Activated CD4-positive, alpha-beta T cell treated with anti-CD3 and anti-CD28 coated beads, Interleukin-2, amount 10 ng/mL, durations not matched to agents 7 days and 5 days (primary cell): Measurements from ENCODE around the gene GINS1. TPM values are rescaled to one million over a fixed set of nuclear protein-coding genes. Genes with fewer than 3 reads are reported as not detected.
"Not testable (repeated sequence)": the region's sequence is repeated elsewhere in the genome, so short reads cannot be mapped to it uniquely, and the experiment has no call there.

Source experiments
- CTCF ChIA-PET: fragments of 350-600 bp; sonication (Branson Sonifier 250); formaldehyde crosslinking; loops from one replicate; lab custom pipeline; 2021; ENCODE audit warnings: antibody characterized with exemption; lab: Charles Lee
- POLR2A ChIA-PET: fragments of 350-600 bp; sonication (Branson Sonifier 250); formaldehyde crosslinking; loops from one replicate; lab custom pipeline; 2021; ENCODE audit warnings: antibody characterized with exemption; lab: Charles Lee
- DNase-seq: peaks from one replicate; pipeline ENCODE4 v3.0.0-alpha.2; 2020
- H3K27ac Mint-ChIP-seq: one replicate; pipeline ENCODE4 v1.8.0; 2021; ENCODE audit warnings: mild to moderate bottlenecking, moderate library complexity, mixed read lengths
- H3K27me3 Mint-ChIP-seq: one replicate; pipeline ENCODE4 v1.8.0; 2021; ENCODE audit warnings: mixed read lengths
- H3K36me3 Mint-ChIP-seq: one replicate; pipeline ENCODE4 v1.8.0; 2021; ENCODE audit warnings: low read depth, mixed read lengths
- H3K4me1 Mint-ChIP-seq: one replicate; pipeline ENCODE4 v1.8.0; 2021; ENCODE audit warnings: mixed read lengths
- H3K4me3 Mint-ChIP-seq: one replicate; pipeline ENCODE4 v1.8.0; 2021; ENCODE audit warnings: mild to moderate bottlenecking, moderate library complexity, mixed read lengths
- H3K9me3 Mint-ChIP-seq: one replicate; pipeline ENCODE4 v1.8.0; 2021; ENCODE audit warnings: mixed read lengths
- total RNA-seq, 2 experiments: library from RNA; stranded (reverse); gene quantifications; one replicate each; pipeline ENCODE4 v1.2.3, GENCODE V29; 2021

The GINS1 gene
- total RNA-seq, 2 experiments from 2014 or later, result 28.8 to 28.9 TPM

- Mint-ChIP-seq H3K4me3 (no peak overlapping the region), H3K27ac (no peak overlapping the region), H3K27me3 (no peaks in the 10 kb centered on the region), H3K4me1 (peaks cover 3% of the 10 kb centered on the region), H3K9me3 (no peaks in the 10 kb centered on the region), H3K36me3 (no peaks in the 10 kb centered on the region)
- CTCF ChIA-PET, result interaction anchor here (1.1 kb wide), 1 partner anchor 9 kb away, joined by 3 read pairs; no protein-coding TSS in a partner anchor
- POLR2A ChIA-PET, result no interaction called here
- DNase-seq, result no peak
Observed at GRCh38 chr20:25461786-25462545, 54.5 kb downstream of the GINS1 start.

DNA sequence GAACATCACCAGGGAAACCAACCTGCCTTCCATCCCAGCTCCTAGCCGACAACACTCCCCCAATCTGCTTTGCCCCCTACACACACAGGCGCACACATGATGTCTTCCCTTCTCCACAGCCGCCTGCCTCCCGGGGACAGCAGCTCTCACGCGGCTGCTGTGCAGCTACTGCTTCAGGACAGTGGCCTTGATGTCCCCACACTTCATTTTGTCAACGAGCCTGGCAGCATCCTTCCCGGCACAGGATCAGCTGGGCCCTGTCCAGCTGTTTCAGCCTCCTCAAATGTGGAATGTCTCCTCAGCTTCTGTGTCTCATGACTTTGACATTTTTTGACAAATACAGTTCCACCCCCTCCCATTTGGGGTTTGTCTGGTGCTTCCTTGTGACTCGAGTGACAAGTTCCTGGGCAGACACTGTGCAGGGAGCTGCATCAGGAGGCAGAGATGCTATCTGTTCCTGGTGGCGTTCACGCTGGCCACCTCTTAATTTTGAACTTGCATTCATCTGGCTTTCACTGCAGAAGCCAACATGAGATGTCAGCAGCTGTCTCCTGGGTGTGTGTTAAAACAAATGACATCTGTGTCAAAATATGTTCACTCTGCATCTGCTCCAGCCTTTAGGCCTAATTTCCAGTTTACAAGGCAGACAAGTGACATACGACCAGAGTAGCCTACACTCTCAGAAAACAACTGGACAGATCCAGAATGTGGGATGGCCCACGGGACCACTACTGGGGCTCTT lies 57.2 kb downstream of the GINS1 start:
- no peak for DNase-seq
- H3K4me3 Mint-ChIP-seq, result no peak overlapping the region
- H3K36me3 Mint-ChIP-seq, result no peaks in the 10 kb centered on the region
- CTCF ChIA-PET, result no interaction called here
- no peaks in the 10 kb centered on the region for H3K9me3 Mint-ChIP-seq
- no peaks in the 10 kb centered on the region for H3K27me3 Mint-ChIP-seq
- peaks cover 3% of the 10 kb centered on the region for H3K4me1 Mint-ChIP-seq
- POLR2A ChIA-PET, result no interaction called here
- H3K27ac Mint-ChIP-seq, result no peak overlapping the region

DNA sequence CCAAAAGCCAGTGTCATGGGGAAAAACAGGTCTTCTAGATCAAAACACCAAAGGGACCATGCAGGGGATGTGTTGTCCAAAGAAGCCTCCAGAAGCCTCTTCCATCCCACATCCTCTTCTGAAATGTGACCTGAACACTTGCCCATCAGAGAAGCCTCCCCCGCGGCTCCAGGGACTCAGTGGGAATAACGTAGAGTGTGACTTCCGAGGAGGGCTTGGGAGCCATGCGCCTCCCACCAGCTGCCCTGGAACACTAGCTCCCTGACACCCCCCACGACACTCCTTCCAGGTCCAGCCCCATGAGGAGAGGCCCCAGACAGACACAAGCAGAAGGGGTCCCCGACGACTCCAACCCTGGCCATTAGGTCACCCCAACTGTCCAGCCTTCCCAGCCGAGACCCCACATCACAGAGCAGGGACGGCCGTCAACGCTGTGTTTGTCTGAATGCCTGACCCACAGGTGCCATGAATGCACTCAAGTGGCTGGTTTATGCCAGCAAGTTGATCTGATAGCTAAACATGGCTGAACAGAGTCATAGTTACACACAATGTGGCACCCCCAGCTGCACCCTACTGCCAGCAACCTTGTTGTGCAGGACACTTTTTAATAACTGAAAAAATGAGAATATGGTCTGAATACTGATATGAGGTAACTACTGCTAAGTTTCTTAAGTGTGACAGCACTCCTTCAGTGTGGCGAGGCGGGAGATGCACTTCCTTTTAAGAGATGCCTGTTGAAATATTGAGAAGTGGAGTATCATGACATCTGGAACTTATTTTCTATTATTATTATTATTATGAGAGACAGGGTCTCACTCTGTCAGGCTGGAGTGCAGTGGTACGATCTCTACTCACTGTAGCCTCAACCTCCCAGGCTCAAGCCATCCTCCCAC lies 58.0 kb downstream of the GINS1 start:
- no peaks in the 10 kb centered on the region for H3K27me3 Mint-ChIP-seq
- CTCF ChIA-PET, result no interaction called here
- H3K4me3 Mint-ChIP-seq, result no peak overlapping the region
- H3K36me3 Mint-ChIP-seq, result no peaks in the 10 kb centered on the region
- H3K4me1 Mint-ChIP-seq, result peaks cover 6% of the 10 kb centered on the region
- POLR2A ChIA-PET, result no interaction called here
- no peaks in the 10 kb centered on the region for H3K9me3 Mint-ChIP-seq
- no peak for DNase-seq
- H3K27ac Mint-ChIP-seq, result no peak overlapping the region

- DNase-seq, result no peak
- Mint-ChIP-seq H3K27me3 (no peaks in the 10 kb centered on the region), H3K4me1 (peaks cover 4% of the 10 kb centered on the region), H3K9me3 (no peaks in the 10 kb centered on the region), H3K27ac (no peak overlapping the region), H3K4me3 (no peak overlapping the region), H3K36me3 (no peaks in the 10 kb centered on the region)
- ChIA-PET POLR2A (no interaction called here), CTCF (no interaction called here)
Observed at GRCh38 chr20:25466846-25467245, 59.4 kb downstream of the GINS1 start.

GRCh38 chr20:25467441-25467840 lies 60.0 kb downstream of the GINS1 start:
- DNase-seq, result no peak
- peaks cover 4% of the 10 kb centered on the region for H3K4me1 Mint-ChIP-seq
- ChIA-PET CTCF (no interaction called here), POLR2A (no interaction called here)
- peak overlapping the region; percentile 9 for H3K27ac Mint-ChIP-seq
- H3K27me3 Mint-ChIP-seq, result no peaks in the 10 kb centered on the region
- H3K9me3 Mint-ChIP-seq, result no peaks in the 10 kb centered on the region
- H3K36me3 Mint-ChIP-seq, result no peaks in the 10 kb centered on the region
- H3K4me3 Mint-ChIP-seq, result no peak overlapping the region

DNA sequence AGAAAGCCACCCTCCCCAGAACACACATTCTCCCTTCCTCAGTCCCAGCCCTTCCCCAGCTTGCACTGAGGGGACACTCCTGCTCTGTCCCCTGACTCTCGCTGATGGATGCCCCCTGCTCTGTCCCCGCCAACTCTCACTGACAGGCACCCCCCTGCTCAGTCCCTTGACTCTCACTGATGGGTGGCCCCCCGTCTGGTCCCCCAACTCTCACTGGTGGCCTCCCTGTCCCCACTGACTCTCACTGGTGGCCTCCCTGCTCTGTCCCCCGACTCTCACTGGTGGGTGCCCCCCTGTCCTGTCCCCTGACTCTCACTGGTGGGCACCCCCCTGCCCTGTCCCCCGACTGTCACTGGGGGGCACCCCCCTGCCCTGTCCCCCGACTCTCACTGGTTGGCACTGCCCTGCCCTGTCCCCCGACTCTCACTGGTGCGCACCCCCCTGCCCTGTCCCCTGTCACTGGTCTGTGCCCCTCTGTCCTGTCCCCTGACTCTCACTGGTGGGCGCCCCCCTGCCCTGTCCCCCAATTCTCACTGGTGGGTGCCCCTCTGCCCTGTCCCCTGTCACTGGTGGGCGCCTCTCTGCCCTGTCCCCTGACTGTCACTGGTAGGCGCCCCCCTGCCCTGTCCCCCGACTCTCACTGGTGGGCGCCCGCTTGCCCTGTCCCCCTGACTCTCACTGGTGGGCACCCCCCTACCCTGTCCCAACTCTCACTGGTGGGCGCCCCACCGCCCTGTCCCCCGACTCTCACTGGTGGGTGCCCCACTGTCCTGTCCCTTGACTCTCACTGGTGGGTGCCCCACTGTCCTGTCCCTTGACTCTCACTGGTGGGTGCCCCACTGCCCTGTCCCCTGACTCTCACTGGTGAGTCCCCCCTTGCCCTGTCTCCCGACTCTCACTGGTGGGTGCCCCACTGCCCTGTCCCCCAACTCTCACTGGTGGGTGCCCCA lies 60.9 kb downstream of the GINS1 start:
- Mint-ChIP-seq H3K4me3 (no peak overlapping the region), H3K27me3 (no peaks in the 10 kb centered on the region), H3K36me3 (no peaks in the 10 kb centered on the region), H3K27ac (no peak overlapping the region), H3K4me1 (peaks cover 4% of the 10 kb centered on the region), H3K9me3 (no peaks in the 10 kb centered on the region)
- DNase-seq, result no peak
- ChIA-PET POLR2A (no interaction called here), CTCF (no interaction called here)

DNA sequence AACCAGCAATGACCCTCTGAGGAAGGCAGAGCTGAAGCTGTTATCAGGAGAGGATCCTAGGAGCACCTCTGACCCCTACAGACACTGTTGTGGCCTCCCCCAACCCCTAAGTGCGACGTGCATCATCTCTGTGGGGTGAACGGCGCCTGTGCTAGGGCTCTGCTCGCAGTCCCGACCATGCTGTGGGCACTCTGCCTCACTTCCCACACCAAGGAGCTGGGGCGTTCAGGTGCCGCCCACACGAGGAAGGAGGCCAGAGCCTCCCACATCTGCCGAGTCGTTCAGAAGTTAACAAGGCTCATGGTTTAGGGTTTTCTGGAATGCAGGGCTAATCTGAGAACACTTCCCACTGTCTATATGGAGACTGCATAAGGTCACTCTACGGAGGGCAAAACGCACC lies 62.1 kb downstream of the GINS1 start:
- no peaks in the 10 kb centered on the region for H3K36me3 Mint-ChIP-seq
- DNase-seq, result no peak
- CTCF ChIA-PET, result interaction anchor here (1.3 kb wide), 2 partner anchors 9 to 11 kb away, joined by 3 to 5 read pairs; no protein-coding TSS in a partner anchor
- H3K27me3 Mint-ChIP-seq, result no peaks in the 10 kb centered on the region
- no peak overlapping the region for H3K4me3 Mint-ChIP-seq
- H3K27ac Mint-ChIP-seq, result no peak overlapping the region
- no peaks in the 10 kb centered on the region for H3K9me3 Mint-ChIP-seq
- H3K4me1 Mint-ChIP-seq, result peaks cover 4% of the 10 kb centered on the region
- POLR2A ChIA-PET, result no interaction called here

DNA sequence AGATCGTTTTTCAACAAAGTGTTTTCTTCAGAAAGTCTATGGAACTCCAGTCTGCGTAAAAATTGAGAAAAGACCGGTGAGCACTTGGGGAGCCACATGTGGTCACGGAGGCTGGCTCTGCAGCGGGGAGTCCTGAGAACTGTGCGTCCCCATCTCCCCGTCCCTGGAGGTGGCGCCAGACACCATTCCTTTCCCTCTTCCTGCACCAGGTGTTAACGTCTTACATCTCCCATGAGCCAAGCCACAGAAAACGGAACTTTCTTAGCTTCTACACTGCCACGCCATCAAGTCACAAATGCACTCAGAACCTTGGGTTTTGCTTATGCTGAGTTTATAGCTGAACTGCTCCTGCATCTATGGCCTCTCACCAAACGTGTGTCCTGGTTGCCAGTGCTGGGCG lies 62.6 kb downstream of the GINS1 start:
- Mint-ChIP-seq H3K27me3 (no peaks in the 10 kb centered on the region), H3K4me1 (peaks cover 4% of the 10 kb centered on the region), H3K27ac (no peak overlapping the region), H3K36me3 (no peaks in the 10 kb centered on the region), H3K9me3 (no peaks in the 10 kb centered on the region), H3K4me3 (no peak overlapping the region)
- DNase-seq, result peak; percentile 51
- ChIA-PET CTCF (interaction anchor here (0.8 to 1.3 kb wide), 3 partner anchors 8 to 17 kb away, joined by 3 to 5 read pairs (median 4); no protein-coding TSS in a partner anchor), POLR2A (no interaction called here)

DNA sequence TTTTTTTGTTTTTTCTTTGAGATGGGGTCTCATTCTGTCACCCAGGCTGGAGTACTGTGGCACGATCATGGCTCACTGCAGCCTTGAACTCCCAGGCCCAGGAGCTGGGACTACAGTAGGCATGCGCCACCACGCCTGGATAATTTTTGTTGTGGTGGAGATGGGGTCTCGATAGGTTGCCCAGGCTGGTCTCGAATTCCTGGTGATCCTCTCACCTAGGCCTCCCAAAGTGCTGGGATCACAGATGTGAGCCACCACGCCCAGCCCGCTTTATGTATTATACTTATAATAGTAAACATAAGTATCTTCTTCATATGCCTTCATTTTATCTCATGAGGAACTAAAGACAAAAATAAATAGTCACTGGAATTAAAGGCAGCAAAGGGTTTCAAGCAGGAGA lies 63.5 kb downstream of the GINS1 start:
- ChIA-PET CTCF (interaction anchor here (0.7 kb wide), 1 partner anchor 9 kb away, joined by 3 read pairs; no protein-coding TSS in a partner anchor), POLR2A (no interaction called here)
- Mint-ChIP-seq H3K4me1 (peaks cover 4% of the 10 kb centered on the region), H3K4me3 (no peak overlapping the region), H3K27me3 (no peaks in the 10 kb centered on the region), H3K9me3 (no peaks in the 10 kb centered on the region), H3K27ac (no peak overlapping the region), H3K36me3 (no peaks in the 10 kb centered on the region)
- no peak for DNase-seq

- H3K36me3 Mint-ChIP-seq, POLR2A ChIA-PET, H3K27ac Mint-ChIP-seq, H3K9me3 Mint-ChIP-seq, CTCF ChIA-PET, DNase-seq, H3K4me3 Mint-ChIP-seq, H3K4me1 Mint-ChIP-seq, H3K27me3 Mint-ChIP-seq: not testable (repeated sequence)
Observed at GRCh38 chr20:25473297-25473696, 65.8 kb downstream of the GINS1 start.

DNA sequence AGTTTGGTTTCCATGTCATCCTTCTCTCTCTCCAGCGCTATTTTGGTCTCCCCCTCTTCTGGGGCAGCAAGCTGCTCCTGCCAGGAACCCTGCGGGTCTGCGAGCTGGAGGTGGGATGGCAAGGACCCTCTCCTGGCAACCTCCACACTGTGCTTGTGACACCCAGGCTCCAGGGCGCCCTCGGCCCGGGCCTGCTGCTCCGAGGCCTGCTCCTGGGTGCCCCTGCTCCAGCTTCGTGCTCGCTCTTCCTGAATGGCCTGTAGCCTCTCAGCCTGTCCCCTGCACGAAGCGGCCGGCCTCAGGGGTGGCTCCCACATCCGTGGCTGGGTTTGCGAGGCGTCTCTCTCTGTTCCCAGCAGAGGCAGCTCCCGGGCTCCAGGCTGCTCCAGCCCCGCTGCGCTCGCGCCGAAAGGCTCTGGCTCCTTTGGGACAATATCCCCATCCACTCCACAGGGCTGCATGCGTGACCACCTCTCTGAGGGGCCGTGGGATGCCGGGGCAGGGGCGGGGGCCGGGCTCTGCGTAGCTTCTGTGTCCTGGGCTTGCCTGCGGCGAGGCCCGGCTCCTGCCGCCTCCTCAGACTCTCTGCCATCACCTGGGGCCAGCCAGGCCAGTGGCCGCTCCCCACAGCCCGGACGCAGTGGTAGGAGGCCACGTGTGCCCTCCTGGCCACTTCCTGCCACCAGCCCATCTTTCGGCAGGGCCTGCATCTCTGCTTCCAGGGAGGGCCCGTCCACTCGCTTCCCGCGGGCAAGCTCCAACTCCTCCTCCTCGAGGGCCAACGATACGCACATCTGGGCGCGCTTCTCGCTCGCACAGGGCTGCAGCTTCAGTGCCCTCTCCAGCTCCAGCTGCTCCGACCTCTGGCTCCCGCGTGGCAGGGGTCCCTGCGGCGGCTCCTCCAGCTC lies 68.9 kb downstream of the GINS1 start:
- no peak overlapping the region for H3K27ac Mint-ChIP-seq
- H3K4me1 Mint-ChIP-seq, result no peaks in the 10 kb centered on the region
- POLR2A ChIA-PET, result no interaction called here
- no peak overlapping the region for H3K4me3 Mint-ChIP-seq
- CTCF ChIA-PET, result no interaction called here
- H3K27me3 Mint-ChIP-seq, result no peaks in the 10 kb centered on the region
- DNase-seq, result no peak
- no peaks in the 10 kb centered on the region for H3K36me3 Mint-ChIP-seq
- H3K9me3 Mint-ChIP-seq, result no peaks in the 10 kb centered on the region
